GM18508 (cell line): ENCODE measurements around the gene SNAPC4.

Experiments used
- ATAC-seq: cut with Tn5 transposase; IDR thresholded peaks from one replicate; pipeline ENCODE4 v1.9.1; 2021; ENCODE audit warnings: moderate number of reproducible peaks; ENCODE audit not compliant: insufficient read depth, unreplicated experiment

The SNAPC4 gene, protein sequence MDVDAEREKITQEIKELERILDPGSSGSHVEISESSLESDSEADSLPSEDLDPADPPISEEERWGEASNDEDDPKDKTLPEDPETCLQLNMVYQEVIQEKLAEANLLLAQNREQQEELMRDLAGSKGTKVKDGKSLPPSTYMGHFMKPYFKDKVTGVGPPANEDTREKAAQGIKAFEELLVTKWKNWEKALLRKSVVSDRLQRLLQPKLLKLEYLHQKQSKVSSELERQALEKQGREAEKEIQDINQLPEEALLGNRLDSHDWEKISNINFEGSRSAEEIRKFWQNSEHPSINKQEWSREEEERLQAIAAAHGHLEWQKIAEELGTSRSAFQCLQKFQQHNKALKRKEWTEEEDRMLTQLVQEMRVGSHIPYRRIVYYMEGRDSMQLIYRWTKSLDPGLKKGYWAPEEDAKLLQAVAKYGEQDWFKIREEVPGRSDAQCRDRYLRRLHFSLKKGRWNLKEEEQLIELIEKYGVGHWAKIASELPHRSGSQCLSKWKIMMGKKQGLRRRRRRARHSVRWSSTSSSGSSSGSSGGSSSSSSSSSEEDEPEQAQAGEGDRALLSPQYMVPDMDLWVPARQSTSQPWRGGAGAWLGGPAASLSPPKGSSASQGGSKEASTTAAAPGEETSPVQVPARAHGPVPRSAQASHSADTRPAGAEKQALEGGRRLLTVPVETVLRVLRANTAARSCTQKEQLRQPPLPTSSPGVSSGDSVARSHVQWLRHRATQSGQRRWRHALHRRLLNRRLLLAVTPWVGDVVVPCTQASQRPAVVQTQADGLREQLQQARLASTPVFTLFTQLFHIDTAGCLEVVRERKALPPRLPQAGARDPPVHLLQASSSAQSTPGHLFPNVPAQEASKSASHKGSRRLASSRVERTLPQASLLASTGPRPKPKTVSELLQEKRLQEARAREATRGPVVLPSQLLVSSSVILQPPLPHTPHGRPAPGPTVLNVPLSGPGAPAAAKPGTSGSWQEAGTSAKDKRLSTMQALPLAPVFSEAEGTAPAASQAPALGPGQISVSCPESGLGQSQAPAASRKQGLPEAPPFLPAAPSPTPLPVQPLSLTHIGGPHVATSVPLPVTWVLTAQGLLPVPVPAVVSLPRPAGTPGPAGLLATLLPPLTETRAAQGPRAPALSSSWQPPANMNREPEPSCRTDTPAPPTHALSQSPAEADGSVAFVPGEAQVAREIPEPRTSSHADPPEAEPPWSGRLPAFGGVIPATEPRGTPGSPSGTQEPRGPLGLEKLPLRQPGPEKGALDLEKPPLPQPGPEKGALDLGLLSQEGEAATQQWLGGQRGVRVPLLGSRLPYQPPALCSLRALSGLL (N-terminal part only)

DNA sequence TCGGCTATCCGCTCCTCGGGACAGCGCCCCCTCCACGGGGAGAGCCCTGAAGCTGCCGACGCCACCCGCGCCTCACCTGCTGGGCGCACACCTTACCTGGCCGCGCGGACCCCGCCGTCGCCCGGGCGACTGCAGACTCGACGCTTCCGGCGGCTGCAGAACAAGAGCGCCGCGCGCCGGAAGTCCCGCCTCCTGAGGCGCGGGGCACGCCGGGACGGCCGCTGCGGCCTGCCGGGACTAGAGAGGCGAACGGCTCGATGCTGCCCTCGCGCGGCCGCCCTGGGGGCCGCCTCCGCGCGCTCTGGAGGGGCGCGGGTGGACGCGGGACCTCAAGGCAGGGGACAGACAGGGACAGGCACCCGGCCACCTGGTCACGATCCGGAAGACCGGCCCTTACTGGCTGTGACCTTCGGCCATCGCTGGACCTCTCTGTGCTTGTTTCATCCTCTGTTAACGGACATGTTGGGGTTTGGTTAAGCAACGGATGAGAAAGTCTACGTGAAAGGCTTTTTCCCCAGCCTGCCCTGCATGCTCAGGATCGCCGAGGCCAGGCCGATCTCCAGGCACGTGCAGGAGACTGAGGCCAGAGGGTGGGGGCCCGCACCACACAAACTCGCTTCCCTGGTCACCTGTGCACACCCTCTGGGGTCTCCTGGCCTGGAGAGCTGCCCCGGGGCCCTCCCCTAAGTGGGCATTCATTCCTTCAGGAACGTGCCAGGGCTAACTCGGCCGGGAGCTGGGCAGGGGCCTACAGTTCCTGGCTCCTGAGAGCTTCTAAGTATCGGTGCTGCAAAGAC, at the start of gene SNAPC4:
TSS of gene SNAPC4 (minus strand) at position 133 of the 797 bp plus-strand sequence. CDS start 1,742 bp downstream, outside the sequence.
- ATAC-seq, result no peak

GRCh38 chr9:136448655-136449054, 48.7 kb upstream of the SNAPC4 start:
- ATAC-seq, result no peak

DNA sequence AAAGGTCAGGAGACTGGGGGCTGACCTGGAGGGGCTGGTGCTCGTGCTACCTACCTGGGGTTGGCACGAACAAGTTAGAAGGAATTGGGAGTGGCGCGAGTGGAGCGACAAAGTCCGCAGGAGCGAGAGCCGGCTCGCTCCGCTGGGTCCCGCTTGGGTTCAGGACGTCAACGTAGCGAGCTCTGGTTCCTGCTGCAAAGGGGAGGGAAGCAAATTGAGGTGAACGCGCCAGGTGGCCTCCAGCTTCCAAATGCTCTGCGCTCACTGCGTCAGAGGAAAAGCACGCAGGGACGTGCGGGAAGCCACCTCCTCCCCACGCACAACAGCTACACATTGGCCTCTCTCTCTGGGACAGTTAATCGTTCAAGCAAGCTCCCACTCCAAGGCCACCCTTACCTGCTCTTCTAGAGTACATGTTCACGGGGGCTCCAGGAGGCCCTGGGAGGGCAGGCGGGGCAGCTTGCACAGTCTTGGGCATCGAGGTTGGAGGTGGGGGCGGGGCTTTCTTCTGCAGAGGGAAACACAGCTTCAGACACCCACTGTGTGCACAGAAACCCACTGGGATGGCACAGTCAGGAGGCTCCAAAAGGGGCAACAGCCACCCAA, 47.3 kb upstream of the SNAPC4 start:
- ATAC-seq, result no peak

DNA sequence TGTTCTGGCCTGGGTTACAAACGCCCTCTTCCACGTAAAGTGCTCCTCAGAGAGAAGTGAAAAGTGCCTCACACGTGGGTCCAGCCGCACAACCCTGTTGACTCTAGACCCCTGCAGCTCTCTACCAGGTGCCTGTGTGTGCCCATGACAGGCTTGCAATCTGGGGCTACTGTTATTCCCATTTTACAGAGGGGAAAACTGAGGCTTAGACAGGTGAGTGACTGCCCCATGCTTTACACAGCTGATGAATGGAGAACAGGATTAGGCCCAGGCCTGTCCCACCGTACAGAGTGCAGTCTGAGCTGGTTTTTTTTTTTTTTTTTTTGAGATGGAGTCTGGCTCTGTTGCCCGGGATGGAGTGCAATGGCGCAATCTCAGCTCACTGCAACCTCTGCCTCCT, 45.8 kb upstream of the SNAPC4 start:
- no peak for ATAC-seq

- no peak for ATAC-seq
Measured at GRCh38 chr9:136444102-136444501, 44.1 kb upstream of the SNAPC4 start.

DNA sequence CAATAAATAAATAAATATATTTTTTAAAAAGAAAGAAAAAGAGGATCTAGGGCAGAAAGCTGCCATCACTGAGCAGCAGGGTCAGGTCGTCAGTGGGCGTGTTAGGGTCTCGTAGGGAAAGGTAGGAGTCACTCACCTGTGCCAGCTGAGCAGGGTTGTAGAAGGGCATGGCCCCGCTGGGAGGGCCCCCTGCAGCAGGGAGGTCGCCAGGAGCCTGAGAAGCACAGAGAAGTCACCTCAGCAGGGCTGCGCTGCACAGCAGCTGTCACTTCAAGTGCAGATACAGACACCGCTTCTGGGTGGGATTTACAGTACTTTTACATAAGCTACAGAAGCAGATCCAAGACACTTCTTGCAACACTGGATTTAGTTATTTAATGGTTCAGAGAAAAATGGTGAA, 43.7 kb upstream of the SNAPC4 start:
- no peak for ATAC-seq

DNA sequence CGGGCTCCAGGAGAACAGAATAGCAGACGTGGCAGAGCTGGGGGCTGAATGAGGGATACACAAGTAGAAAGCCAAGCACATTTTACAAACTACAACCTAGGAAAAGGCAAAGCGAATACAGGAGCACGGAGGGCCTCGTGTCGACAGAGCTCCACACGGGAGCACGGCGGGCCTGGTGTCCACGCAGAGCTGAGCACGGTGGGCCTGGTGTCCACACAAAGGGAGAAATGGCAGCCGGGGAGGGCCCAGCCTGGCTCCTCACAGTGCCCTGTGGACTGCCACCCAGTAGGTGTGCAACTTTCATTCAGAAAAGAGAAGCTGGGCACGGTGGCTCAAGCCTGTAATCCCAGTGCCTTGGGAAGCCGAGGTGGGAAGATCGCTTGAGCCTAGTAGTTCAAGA, 43.1 kb upstream of the SNAPC4 start:
- no peak for ATAC-seq

DNA sequence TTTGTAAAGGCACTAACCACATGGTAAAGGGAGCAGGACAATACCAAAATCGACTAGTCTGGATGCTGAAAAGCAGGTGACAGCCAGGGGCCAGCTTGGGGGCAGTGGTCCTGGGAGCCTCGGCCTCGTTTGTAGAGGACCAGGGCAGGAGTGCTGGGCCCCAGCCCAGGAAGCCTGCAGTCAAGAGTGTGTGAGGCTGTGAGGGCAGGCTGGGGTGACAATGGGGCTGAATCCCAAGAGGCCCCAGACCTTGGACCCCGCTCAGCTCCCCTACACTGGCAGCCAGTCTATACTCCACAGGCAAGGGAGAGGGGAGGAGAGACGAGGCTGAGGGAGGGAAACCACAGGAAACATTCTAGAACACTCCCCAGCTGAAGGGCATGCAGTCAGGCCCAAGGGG, 42.3 kb upstream of the SNAPC4 start:
- ATAC-seq, result no peak

GRCh38 chr9:136441681-136442245, 41.8 kb upstream of the SNAPC4 start:
- ATAC-seq, result no peak

GRCh38 chr9:136441191-136441680, 41.3 kb upstream of the SNAPC4 start:
- ATAC-seq, result no peak

- no peak for ATAC-seq
Measured at GRCh38 chr9:136439481-136440408, 39.8 kb upstream of the SNAPC4 start, which contains the start of gene INPP5E. Gene INPP5E (minus strand): TSS chr9:136439845. CDS start chr9:136439419, 426 bp downstream.

GRCh38 chr9:136438548-136439480, 38.8 kb upstream of the SNAPC4 start:
- ATAC-seq, result no peak

- ATAC-seq, result no peak
Measured at GRCh38 chr9:136437839-136438547, 38.0 kb upstream of the SNAPC4 start.

DNA sequence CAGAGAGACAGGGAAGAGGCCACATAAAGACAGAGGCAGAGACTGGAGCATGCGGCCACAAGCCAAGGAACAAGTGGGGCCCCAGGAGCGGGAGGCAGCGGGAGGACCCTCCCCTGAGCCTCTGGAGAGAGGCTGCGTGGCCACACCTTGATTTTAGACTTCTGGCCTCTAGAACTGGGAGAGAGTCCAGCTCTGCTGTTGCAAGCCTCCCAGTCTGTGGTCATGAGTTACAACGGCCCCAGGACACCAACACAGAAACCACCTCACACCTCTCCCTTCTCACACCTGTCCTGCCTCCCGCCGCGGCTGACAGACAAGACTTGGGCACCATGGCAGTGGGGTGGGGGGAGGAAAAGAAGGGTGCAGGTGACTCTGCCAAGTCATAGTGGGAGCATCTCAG, 37.5 kb upstream of the SNAPC4 start:
- ATAC-seq, result no peak

- no peak for ATAC-seq
Measured at GRCh38 chr9:136436055-136436634, 36.2 kb upstream of the SNAPC4 start.
